ENCODE results near the gene RPS6KL1.
"Not testable (repeated sequence)": the region's sequence is repeated elsewhere in the genome, so short reads cannot be mapped to it uniquely, and the experiment has no call there.

The RPS6KL1 gene

DNA sequence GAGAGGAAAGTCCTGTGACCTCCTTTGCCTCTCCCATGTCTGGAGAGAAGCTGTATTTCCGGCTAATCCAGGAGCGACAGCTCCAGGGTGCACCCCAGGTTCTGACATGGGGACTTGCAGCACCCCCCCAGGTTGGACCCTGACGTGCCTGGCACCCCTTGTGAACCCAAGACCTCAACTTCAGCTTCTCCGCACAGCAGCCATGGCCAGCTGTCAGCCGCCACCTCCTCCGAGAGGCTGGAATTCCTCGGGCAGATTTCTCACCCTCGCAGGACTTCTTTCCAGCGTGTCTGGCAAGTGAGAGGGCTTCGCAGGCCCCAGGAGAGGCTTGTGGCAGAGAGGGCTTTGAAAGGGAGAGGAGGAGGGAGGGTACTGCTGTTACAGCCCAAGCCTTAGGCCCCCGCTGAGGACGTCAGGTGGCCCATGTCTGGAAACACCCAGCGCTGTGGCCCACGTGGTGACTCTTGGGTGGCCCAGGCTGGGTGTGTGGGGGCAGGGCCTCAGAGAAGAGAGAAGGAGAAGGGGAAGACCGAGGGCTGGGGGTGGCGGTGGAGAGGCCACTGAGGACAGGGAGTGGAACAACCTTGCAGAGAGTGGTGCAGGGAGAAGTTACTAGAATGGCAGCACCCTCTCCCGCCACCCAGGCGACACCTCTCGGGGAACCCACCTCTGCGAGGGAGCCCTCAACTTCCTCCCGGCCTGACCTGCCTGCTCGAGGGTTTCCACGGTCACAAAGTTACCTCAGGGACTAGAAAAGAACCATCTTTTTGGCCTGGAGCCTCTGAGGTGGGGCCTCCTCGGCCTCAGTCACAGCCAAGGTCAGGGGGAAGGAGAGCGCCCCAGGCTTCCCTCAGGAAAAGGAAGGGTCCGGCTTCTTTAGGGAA lies 11.7 kb upstream of the RPS6KL1 start:
- no peak overlapping the region for H3K4me3 ChIP-seq (ENCODE audit: low read depth, low read length)
- no peak for TF ChIP-seq CTCF (IDR thresholded peaks at IDR 0.05; ENCODE audit: borderline replicate concordance, insufficient read depth, low read depth, low read length)

GRCh38 chr14:74934041-74934440 lies 11.0 kb upstream of the RPS6KL1 start:
- no peak overlapping the region for H3K4me3 ChIP-seq (ENCODE audit: low read depth, low read length)
- TF ChIP-seq CTCF (IDR thresholded peaks at IDR 0.05; ENCODE audit: borderline replicate concordance, insufficient read depth, low read depth, low read length) = no peak

GRCh38 chr14:74932936-74933335 lies 9.9 kb upstream of the RPS6KL1 start:
- not testable (repeated sequence) for H3K4me3 ChIP-seq (ENCODE audit: low read depth, low read length)

DNA sequence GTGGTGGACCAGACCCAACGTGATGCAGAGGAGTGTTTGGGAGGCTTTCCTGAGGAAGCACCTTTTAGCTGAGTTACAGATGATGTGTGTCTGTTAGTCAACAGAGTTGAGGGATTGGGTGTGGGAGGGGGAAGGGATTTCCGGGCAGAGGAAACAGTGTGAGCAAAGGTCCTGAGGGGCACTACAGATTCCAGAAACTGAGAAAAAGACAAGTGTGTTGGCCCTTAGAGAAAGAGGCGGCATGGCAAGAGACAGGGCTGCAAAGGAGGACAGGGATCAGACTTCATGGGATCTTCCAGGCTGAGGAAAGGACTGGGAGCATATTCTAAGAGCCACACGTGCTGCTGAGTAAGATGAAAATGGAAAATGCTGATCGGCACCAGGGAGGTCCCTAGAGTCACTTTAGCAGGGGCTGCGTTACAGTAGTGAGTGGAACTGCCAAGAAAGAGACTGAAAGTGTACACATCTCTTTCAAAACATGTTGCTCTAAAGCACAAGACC lies 9.4 kb upstream of the RPS6KL1 start:
- no peak overlapping the region for H3K4me3 ChIP-seq (ENCODE audit: low read depth, low read length)
- no peak for TF ChIP-seq CTCF (IDR thresholded peaks at IDR 0.05; ENCODE audit: borderline replicate concordance, insufficient read depth, low read depth, low read length)

- H3K4me3 ChIP-seq (ENCODE audit: low read depth, low read length) = not testable (repeated sequence)
These were observed 8.7 kb upstream of the RPS6KL1 start for GRCh38 chr14:74931744-74932143.

- H3K4me3 ChIP-seq (ENCODE audit: low read depth, low read length) = no peak overlapping the region
- TF ChIP-seq CTCF (IDR thresholded peaks at IDR 0.05; ENCODE audit: borderline replicate concordance, insufficient read depth, low read depth, low read length) = no peak
These were observed 6.2 kb upstream of the RPS6KL1 start for GRCh38 chr14:74929242-74929641.

GRCh38 chr14:74927225-74927624 lies 4.2 kb upstream of the RPS6KL1 start:
- TF ChIP-seq CTCF (IDR thresholded peaks at IDR 0.05; ENCODE audit: borderline replicate concordance, insufficient read depth, low read depth, low read length) = no peak
- H3K4me3 ChIP-seq (ENCODE audit: low read depth, low read length) = no peak overlapping the region

DNA sequence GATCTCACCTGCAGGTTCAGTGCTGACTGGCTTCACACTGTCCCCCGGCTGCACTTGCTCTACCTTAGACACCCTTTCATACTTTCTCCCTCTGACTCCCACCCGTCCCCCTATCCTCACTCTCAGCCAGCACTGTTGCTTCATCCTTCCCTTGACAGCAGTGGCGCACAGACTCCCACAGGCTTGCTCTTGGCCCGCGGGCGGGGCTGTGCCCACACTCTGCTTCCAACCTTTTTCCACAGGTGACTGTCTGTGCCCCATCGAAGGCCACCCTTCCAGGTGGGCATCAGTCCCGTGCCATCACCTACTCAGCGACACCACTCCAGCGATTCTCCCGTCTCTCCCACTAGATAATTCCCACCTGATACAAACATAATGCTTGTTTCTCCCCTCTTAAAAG lies 1.0 kb upstream of the RPS6KL1 start:
- TF ChIP-seq CTCF (IDR thresholded peaks at IDR 0.05; ENCODE audit: borderline replicate concordance, insufficient read depth, low read depth, low read length) = no peak
- H3K4me3 ChIP-seq (ENCODE audit: low read depth, low read length) = no peak overlapping the region
